Endometrial microvascular endothelial cells (primary cell): Measurements from ENCODE around the gene FGFR1OP2. TPM values are rescaled to one million over a fixed set of nuclear protein-coding genes. Genes with fewer than 3 reads are reported as not detected.

Source experiments
- in situ Hi-C: cut with HindIII; loops from 2 replicates; pipeline ENCODE4 v1.10.0; 2017; ENCODE audit warnings: low sequenced_read_pairs, low pct_unique_long_range_greater_than_20kb; ENCODE audit errors: inconsistent ontology term
- total RNA-seq: library from RNA; depleted of rRNA; stranded (reverse); fragments of >200 nt; gene quantifications from one replicate; pipeline ENCODE4 v1.2.3, GENCODE V29; 2015; ENCODE audit errors: inconsistent ontology term

The FGFR1OP2 gene
- total RNA-seq, 1 donor from 2014 or later, result 93.5 TPM

DNA sequence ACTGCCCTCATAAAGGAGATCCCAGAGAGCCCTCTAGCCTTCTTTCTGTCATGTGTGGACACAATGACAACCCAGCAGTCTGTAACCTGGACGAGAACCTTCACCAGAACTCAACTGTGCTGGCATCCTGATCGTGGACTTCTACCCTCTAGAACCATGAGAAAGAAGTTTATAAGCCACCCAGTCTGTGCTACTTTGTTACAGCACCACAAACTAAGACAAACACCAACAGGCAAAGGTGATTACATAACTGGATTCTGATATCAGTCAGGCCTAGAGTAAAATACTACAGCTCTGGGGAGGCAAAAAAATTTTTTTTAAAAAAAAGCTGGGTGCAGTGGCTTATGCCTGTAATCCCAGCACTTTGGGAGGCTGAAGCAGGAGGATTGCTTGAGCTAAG, 57.4 kb downstream of the FGFR1OP2 start:
- in situ Hi-C loops, result no loop called here

DNA sequence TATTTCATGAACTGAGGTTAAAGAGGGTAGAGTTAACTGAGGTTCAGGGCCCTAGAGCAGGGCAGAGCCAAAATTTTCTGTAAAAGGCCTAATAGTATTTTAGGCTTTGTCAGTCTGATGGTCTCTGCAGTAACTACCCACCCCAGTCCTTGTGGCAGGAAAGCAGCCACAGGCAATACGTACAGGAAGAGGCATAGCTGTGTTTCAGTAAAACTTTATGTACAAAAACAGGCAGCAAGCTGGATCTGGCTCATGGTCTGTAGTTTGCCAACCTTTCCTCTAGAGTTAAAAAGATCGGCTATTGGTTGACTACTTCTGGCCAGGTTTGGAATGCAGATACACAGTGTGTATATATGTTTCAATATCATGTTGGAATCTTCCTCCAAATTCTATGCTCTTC, 58.7 kb downstream of the FGFR1OP2 start:
- in situ Hi-C loops, result no loop called here

DNA sequence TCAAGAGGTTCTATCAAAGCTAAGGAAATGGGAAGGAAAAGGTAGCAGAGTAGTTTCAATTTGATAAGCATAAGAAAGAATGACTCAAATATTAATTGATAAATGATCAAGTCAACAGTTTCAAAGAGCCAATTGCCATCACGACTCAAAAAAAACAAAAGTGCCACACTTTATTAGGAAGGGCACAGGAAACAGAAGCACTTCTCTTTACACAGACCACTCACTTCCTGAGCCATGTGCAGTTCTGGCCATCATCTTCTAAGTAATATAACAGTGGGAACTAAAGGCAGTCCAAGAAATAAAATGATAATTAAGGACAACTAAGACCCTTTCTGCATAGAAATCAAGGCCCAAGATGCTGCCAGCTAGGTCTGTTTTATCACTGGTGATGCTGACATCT, 62.7 kb downstream of the FGFR1OP2 start:
- in situ Hi-C loops, result no loop called here

DNA sequence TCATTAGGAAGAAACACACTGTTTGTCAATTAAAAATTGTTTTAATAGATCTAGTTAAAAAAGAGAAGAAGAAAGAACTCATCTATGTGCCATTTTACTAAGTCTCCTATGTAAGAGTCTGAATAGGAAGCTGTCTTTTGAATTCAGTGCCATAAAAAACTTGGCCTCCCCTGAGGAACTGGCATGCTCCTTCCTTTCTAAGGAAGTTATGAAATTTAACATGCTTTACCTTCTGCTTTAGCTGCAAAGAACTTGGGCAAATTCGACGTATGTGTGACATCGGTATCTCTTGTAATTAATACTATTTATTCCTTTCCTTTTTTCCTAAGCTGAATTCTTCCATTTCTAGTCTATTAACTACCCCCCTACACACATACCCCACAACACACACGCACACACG, 63.4 kb downstream of the FGFR1OP2 start:
- in situ Hi-C loops, result no loop called here

DNA sequence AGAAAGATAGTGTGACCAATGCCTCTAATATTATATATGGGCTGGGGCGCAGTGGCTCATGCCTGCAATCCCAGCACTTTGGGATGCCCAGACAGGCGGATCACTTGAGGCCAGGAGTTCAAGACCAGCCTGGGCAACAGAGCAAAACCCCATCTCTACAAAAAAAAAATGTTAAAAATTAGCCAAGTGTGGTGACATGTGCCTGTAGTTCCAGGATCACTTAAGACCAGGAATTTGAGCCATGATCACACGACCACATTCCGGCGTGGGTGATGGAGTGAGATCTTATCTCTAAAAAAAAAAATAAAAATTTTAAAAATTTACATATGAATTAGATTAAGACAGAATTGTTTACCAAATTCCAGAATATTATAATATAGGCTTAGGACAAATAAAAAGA, 63.9 kb downstream of the FGFR1OP2 start:
- in situ Hi-C loops, result no loop called here

DNA sequence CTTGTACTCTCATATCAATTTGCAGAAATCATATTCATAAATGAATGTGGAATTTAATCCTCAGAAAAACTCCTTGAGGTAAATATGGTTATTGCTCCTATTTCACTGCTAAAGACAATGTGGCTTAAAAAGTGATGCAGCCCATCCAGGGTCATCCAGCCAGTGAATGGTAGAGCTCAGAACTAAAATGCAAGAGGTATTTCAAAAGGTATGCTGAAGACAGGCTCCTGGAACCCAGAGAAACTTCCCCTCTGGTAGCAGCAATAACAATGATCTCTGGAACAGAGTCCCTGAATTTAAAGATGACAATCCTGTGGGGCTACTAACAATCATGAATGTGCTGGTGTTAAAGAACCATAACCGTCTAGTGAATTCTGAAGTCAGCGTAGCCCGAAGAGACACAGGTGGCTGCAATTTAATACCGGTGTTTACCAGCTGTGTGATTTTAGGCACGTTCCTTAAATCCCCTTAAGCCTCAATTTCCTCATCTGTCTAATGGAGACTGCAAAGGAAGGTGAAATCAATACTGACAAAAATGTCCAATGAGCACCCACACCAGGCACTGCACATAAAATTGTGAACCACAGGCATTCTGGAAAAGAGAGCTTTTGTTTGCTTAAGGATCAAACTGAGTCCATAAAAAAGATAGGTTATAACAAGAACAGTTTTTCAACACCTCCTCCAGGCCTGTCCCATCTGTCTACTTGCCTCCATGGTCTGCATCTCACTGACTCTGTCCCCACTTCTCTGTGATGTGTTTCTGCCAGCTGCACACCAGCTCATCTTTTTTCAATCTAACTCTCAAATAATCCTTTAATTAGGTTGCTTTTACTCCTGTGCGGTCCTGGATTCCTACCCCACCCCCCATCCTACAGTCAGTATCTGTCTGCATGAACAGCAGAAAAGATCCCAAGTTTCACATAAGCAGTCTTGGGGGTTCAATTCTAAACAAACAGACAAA, 65.4 kb downstream of the FGFR1OP2 start:
- in situ Hi-C loops, result no loop called here

DNA sequence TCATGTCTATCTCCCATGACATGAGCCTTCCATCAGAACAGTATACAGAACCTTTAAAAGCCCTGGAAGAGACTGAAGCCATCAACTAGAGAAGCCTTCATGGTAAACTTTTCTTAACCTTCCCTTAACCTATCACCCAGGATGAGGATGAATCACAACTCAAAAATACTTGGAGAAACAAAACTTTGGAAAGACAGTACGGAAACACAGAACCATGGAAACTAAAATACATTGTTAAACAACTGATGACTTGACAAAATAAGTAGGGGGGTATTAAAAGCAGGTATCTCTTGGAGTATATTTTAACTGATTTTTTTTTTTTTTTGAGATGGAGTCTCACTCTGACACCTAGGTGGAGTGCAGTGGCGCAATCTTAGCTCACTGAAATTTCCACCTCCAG, 67.2 kb downstream of the FGFR1OP2 start:
- in situ Hi-C loops, result no loop called here

DNA sequence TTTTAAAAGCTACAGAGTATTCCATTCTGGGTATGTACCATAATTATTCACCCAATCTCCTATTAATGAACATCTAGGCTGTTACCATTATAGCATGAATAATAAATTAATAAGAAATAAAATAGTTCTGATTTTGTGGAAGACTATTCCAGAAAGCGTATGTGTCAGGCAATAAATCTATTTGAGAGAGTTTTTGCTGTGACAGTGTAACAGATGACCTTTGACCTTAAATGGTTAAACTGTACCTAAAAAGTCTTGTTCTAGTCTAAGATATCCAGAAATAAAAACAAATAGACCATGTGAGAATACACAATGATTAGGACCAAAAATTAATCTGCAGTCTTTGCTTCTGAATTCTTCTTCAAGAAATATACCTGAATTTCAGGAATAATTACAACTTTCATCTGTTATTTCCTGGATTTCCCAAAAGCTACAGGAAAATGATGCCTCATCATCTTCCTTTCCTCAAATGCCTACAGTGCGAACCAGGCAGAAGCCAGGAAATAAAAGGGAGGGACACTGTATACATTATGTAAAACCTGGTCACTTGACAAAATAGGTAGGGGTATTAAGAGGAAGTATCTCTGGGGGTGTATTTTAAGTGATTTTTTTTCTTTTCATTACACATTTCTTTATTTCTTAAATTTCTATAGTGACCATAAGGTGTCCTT, 68.7 kb downstream of the FGFR1OP2 start:
- in situ Hi-C loops, result no loop called here

DNA sequence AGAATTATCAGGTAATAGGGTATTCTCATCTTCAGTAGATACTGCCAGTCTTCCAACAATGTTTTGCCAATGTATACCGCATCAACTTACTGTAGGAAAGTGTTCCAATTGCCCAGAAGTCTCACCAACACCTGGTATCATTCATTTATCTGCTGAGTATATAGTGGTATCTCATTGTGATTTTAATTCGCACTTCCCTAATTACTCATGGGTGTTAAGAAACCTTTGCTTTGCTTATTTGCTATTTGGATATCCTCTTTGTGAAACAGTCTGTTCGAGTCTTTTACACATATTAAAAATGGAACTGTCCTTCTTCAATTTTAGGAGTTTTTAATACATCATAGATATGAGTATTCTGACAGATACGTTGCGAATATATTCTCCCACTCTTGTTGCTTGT, 69.8 kb downstream of the FGFR1OP2 start:
- in situ Hi-C loops, result no loop called here

DNA sequence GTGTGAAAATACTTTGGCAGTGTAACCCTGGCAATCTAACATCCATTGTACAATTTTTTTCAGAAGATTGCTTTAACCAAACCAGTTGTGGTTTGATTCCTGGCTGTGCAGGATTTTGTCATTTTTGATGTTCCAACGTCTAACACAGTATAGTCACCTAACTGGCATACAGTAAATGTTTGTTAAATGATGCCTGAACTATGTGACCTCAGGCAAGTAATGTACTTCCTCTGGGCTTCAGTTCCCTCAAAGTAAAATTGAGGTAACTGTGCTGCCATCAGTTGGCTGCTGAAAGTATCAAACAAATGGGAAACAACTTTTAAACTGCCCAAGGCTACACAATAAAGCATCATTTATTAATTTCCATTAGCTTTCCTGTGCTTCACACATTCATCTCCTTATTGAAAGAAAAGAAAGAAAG, 71.6 kb downstream of the FGFR1OP2 start:
- in situ Hi-C loops, result no loop called here

DNA sequence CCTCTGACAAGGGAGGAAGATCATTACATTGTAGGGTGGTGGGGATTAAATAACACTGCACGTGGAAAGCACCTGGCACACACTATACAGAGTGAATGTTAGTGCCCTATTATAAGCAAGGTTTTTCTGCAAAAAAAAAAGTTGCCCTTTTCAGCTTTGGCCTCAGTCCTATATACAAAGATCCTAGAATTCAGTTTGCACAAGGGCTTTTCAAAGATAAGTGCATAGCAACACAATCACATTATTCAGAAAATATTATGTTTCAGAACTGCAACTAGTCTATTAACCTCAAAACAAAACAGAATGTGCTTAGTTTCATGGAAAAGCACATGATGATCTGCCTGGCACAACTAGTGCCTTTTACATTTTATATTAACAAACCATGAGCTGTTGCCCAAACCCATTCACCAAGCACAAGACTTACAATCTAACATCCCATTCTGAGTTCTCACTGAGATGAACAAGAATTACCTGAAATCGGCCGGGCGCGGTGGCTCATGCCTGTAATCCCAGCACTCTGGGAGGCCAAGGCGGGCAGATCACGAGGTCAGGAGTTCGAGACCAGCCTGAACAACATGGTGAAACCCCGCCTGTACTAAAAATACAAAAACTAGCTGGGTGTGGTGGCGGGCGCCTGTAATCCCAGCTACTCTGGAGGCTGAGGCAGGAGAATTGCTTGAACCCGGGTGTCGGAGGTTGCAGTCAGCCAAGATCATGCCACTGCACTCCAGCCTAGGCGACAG, 74.1 kb downstream of the FGFR1OP2 start:
- in situ Hi-C loops, result no loop called here

DNA sequence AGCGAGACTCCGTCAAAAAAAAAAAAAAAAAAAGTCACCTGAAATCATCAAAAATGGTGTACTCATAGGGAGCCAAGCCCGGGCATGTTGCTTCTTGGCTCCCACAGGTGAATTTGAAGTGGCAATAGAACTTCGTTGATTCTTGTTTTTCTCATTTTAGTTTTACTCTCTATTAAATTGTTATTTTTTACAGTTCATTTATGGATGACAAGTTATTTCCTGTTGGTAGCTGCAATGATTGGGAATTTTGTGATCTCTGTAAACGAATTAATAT, 74.6 kb downstream of the FGFR1OP2 start:
- in situ Hi-C loops, result no loop called here

DNA sequence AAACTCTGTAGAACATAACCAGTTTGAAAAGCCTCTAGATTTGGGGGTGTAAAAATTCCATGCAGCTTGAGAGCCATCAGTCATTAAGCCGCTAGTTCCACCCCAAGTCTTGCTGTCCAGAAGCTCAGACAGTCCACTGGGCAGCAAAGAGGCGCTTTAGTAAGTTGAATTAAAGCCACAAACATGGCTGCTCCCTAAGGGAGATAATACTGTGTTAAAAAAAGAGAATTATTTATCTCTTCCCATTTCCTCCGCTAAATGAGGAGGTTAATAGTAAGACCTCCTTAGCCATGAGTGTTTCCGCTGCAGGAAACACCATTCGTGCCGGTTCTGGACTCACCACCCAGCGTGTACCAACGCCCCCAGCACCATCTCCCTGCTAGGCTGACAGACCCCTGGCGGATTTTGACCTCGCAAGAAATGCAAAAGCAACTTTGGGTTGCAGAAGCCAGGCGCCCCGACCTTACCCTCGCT, 75.4 kb downstream of the FGFR1OP2 start:
- in situ Hi-C loops, result no loop called here

DNA sequence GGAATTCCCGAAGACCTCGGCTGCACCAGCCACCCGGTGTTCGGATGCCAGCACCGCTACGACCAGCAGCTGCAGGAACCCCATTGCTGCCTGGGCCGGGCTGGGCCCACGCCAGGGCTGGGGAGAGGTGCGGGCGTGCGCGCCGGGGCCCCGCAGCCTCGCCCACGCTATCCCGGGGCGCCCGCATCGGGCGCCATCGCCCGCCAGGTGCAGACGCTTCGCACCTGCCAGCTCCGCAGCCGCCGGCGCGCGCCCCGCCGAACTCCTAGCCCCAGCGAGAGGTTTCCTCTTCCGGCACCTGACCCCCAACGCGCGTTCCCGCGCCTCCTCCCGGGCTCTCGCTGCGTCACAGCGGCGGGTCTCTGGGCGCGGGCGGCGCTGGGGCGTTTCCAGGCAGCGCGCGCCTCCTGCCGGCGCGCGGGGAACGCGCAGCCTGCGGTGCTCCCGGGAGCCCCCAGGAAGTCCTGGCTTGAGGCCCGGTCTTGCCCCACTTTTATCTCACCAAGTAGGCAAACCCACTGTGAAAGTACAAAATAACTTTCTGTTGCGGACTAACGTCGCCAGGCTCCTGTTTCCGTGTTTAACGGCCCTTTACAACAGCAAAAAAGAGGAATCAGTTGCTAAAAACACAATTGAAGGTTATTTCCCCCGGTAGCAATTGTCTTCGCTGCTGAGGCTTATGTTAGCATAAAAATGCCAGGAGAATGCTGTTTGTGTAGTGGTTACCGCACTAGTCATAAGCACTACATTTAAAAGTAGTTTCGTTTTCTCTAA, 76.0 kb downstream of the FGFR1OP2 start, which contains the start of gene TM7SF3:
TM7SF3 (minus strand) TSS at position 300 of the 774 bp plus-strand sequence; CDS start at position 84, 216 bp downstream.
- in situ Hi-C loops, result no loop called here

DNA sequence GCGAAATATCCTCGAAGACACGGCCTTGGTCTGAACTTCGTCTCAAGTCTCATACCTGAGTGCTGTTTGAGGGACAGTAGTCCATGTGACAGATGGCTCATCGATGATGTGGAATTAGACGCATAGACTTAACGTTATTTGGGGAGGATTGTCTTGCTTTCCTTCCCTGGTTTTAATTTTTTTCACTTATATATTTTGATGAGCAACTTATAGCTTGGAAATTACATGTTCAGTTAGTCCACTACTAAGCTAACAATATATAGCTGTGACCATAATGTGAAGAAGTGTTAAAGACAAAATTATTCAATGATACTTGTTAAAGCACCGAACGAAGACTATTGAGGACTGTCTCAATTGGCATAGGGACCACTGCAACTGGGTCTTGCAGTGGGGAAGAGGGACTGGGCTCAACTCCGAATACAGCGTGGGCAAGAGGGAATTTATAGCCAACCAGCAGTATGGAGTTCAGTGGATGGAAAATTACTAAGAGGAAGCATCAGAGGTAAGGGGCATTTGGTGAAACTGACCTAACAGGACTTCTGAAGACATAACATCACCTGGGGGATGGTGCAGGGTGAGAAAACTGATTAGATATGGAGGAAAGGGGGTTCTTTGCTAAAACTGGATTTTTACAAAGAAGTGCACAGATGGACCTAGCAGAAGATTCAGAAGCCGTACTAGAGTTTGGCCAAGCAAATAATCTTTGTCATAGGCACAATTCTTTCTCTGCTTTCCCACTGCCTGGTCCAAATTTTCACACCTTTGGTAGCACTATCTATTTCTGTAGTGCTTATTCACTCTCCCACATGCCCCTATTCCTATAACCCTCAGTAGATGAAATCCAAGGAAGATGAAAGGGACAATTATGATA, 76.8 kb downstream of the FGFR1OP2 start:
- in situ Hi-C loops, result no loop called here

DNA sequence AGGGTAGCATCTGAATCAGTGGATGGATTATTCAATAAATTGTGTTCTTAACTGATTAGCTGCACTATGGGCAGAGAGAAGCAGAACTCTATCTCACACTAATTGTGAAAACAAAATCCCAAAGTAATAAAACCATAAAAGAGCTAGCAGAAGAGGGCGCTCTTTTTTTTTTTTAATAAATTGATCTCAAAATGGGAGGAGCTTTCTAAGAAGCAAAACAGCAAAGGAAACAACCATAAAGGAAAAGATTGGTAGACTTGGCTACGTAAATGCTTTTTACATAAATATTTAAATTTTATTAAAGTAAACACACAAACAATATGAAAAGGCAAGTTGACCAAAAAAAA, 77.4 kb downstream of the FGFR1OP2 start:
- in situ Hi-C loops, result no loop called here
